Loucy (cell line): Measurements from ENCODE around the gene FBN1.

ENCODE experiments used
- H2AFZ ChIP-seq: fragments of 200-600 bp; sonication (generic); 2 replicates; pipeline ENCODE4 v1.6.0; 2016; ENCODE audit warnings: antibody characterized with exemption, mild to moderate bottlenecking, low read length, moderate library complexity
- H3F3A ChIP-seq: fragments of 200-600 bp; 2 replicates; pipeline ENCODE4 v1.6.0; 2016; ENCODE audit warnings: antibody characterized with exemption, low read depth, mild to moderate bottlenecking
- H3K27me3 ChIP-seq: fragments of 200-600 bp; sonication (generic); 2 replicates; pipeline ENCODE4 v1.6.1; 2014; ENCODE audit warnings: low read length, mild to moderate bottlenecking; ENCODE audit not compliant: insufficient read depth, poor library complexity, severe bottlenecking
- H3K36me3 ChIP-seq: fragments of 200-600 bp; sonication (generic); 2 replicates; pipeline ENCODE4 v1.6.1; 2016; ENCODE audit warnings: low read length; ENCODE audit not compliant: insufficient read depth
- H3K4me1 ChIP-seq: fragments of 200-600 bp; sonication (generic); 2 replicates; pipeline ENCODE4 v1.5.1; 2014; ENCODE audit warnings: low read length, mild to moderate bottlenecking; ENCODE audit not compliant: insufficient read depth, poor library complexity, severe bottlenecking
- H3K4me2 ChIP-seq: fragments of 200-600 bp; sonication (generic); 2 replicates; pipeline ENCODE4 v1.6.0; 2014; ENCODE audit warnings: antibody characterized with exemption, low read length, low read depth, mild to moderate bottlenecking; ENCODE audit not compliant: poor library complexity, severe bottlenecking
- H3K4me3 ChIP-seq: fragments of 200-600 bp; sonication (generic); 2 replicates; pipeline ENCODE4 v1.5.1; 2014; ENCODE audit warnings: low read length, mild to moderate bottlenecking, mixed read lengths; ENCODE audit not compliant: poor library complexity, severe bottlenecking
- H3K79me2 ChIP-seq: fragments of 200-600 bp; sonication (generic); 2 replicates; pipeline ENCODE4 v1.6.1; 2014; ENCODE audit warnings: low read length; ENCODE audit not compliant: insufficient read depth
- H3K9ac ChIP-seq: fragments of 200-600 bp; sonication (generic); 2 replicates; pipeline ENCODE4 v1.6.0; 2014; ENCODE audit warnings: mild to moderate bottlenecking, low read depth, low read length, moderate library complexity; ENCODE audit not compliant: poor library complexity, severe bottlenecking
- H3K9me2 ChIP-seq: fragments of 200-600 bp; sonication (generic); replicated peaks from 2 replicates; pipeline ENCODE4 v1.6.1; 2016; ENCODE audit warnings: low read depth, low read length, mixed read lengths
- H3K9me3 ChIP-seq: fragments of 200-600 bp; sonication (generic); 2 replicates; pipeline ENCODE4 v1.6.1; 2014; ENCODE audit warnings: mild to moderate bottlenecking, antibody characterized with exemption, low read length, low read depth; ENCODE audit not compliant: insufficient read depth
- H4K20me1 ChIP-seq: fragments of 200-600 bp; sonication (generic); 2 replicates; pipeline ENCODE4 v1.6.0; 2014; ENCODE audit warnings: antibody characterized with exemption, low read length, mild to moderate bottlenecking; ENCODE audit not compliant: insufficient read depth, poor library complexity, severe bottlenecking
- EZH2phosphoT487 ChIP-seq: fragments of 200-600 bp; IDR thresholded peaks from 2 replicates; pipeline ENCODE4 v1.6.1; 2018; ENCODE audit warnings: antibody characterized with exemption, mild to moderate bottlenecking, moderate library complexity, borderline replicate concordance
- TF ChIP-seq, protein P1 (sequence below): fragments of 200-600 bp; sonication (generic); conservative IDR thresholded peaks from 2 replicates; pipeline ENCODE4 v1.5.1; 2014; ENCODE audit warnings: mild to moderate bottlenecking, antibody characterized with exemption, low read length

FBN1 gene

DNA sequence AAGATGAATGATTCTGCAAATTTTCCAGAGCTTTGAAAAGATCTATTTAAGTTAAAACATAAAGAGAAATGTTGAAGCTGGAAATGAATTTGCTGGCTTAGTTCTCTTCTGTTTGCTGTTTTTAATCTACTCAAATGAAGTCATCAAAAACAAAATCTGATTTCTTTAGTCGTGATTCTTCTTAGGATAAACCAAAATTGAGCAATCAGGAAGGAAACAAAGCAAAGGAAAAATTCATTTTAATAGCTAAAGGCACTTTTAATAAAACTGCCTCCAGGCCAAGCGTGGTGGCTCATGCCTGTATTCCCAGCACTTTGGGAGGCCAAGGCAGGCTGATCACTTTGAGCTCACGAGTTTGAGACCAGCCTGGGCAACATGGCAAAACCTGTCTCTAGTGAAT, 223.1 kb downstream of the FBN1 start:
- Histone ChIP-seq H4K20me1 (no peaks in the 10 kb centered on the region), H2AFZ (no peak overlapping the region), H3K4me1 (no peaks in the 10 kb centered on the region), H3K9ac (no peak overlapping the region), H3K4me2 (no peak overlapping the region), H3K36me3 (no peaks in the 10 kb centered on the region), H3K27me3 (no peaks in the 10 kb centered on the region), H3K4me3 (no peak overlapping the region), H3F3A (no peaks in the 10 kb centered on the region), H3K9me3 (no peaks in the 10 kb centered on the region), H3K9me2 (no peaks in the 10 kb centered on the region), H3K79me2 (no peaks in the 10 kb centered on the region)
- no peak for TF ChIP-seq EZH2phosphoT487
- TF ChIP-seq, protein P1, sequence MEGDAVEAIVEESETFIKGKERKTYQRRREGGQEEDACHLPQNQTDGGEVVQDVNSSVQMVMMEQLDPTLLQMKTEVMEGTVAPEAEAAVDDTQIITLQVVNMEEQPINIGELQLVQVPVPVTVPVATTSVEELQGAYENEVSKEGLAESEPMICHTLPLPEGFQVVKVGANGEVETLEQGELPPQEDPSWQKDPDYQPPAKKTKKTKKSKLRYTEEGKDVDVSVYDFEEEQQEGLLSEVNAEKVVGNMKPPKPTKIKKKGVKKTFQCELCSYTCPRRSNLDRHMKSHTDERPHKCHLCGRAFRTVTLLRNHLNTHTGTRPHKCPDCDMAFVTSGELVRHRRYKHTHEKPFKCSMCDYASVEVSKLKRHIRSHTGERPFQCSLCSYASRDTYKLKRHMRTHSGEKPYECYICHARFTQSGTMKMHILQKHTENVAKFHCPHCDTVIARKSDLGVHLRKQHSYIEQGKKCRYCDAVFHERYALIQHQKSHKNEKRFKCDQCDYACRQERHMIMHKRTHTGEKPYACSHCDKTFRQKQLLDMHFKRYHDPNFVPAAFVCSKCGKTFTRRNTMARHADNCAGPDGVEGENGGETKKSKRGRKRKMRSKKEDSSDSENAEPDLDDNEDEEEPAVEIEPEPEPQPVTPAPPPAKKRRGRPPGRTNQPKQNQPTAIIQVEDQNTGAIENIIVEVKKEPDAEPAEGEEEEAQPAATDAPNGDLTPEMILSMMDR, result no peak

GRCh38 chr15:48421362-48421761, 224.1 kb downstream of the FBN1 start:
- Histone ChIP-seq H3K9me3 (no peaks in the 10 kb centered on the region), H3F3A (no peaks in the 10 kb centered on the region), H3K4me1 (no peaks in the 10 kb centered on the region), H2AFZ (no peak overlapping the region), H4K20me1 (no peaks in the 10 kb centered on the region), H3K27me3 (no peaks in the 10 kb centered on the region), H3K9me2 (no peaks in the 10 kb centered on the region), H3K36me3 (no peaks in the 10 kb centered on the region), H3K9ac (no peak overlapping the region), H3K79me2 (no peaks in the 10 kb centered on the region), H3K4me3 (no peak overlapping the region), H3K4me2 (no peak overlapping the region)
- TF ChIP-seq, protein P1, result no peak
- TF ChIP-seq EZH2phosphoT487, result no peak

DNA sequence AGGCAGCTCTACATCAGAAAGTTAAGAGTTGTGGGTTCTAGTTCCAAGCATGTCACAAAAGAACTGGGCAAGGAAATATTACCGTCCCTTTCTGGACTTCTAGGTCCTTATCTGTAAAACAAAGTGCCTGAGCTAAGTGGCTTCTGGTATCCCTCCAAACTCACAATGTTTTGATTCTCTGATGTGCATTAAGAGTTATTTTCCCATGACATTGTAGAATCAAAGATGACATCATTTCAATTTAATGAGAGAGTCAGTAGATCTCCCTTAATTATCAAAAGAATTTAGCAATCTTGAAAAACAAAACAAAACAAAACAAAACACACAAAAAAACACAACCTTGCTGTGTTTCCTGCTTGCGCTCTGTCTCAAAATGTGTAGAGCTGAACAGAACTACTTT, 225.6 kb downstream of the FBN1 start:
- Histone ChIP-seq H3K9ac (no peak overlapping the region), H3K4me3 (no peak overlapping the region), H3F3A (no peaks in the 10 kb centered on the region), H3K9me2 (no peaks in the 10 kb centered on the region), H4K20me1 (no peaks in the 10 kb centered on the region), H3K79me2 (no peaks in the 10 kb centered on the region), H3K4me1 (no peaks in the 10 kb centered on the region), H3K4me2 (no peak overlapping the region), H3K9me3 (no peaks in the 10 kb centered on the region), H3K36me3 (no peaks in the 10 kb centered on the region), H3K27me3 (no peaks in the 10 kb centered on the region), H2AFZ (no peak overlapping the region)
- TF ChIP-seq, protein P1, result no peak
- no peak for TF ChIP-seq EZH2phosphoT487
